Left ventricle myocardium inferior (tissue), 1 donor: ENCODE results near the gene PLEKHB1. TPM values are rescaled to one million over a fixed set of nuclear protein-coding genes. Genes with fewer than 3 reads are reported as not detected.

ENCODE experiments used
- DNase-seq: peaks from one replicate; pipeline ENCODE4 v3.0.0-alpha.2; 2020
- H3K27ac ChIP-seq: fragments of 200-600 bp; replicated peaks from 2 replicates; pipeline ENCODE4 v1.8.0; 2021
- H3K27me3 ChIP-seq: fragments of 200-600 bp; 2 replicates; pipeline ENCODE4 v1.8.0; 2021; ENCODE audit warnings: low read depth
- H3K36me3 ChIP-seq: fragments of 200-600 bp; 2 replicates; pipeline ENCODE4 v1.8.0; 2021
- H3K4me1 ChIP-seq: fragments of 200-600 bp; 2 replicates; pipeline ENCODE4 v1.8.0; 2021
- H3K4me3 ChIP-seq: fragments of 200-600 bp; 2 replicates; pipeline ENCODE4 v1.8.0; 2021; ENCODE audit warnings: mild to moderate bottlenecking, moderate library complexity
- H3K9me3 ChIP-seq: fragments of 200-600 bp; replicated peaks from 2 replicates; pipeline ENCODE4 v1.8.0; 2021
- CTCF ChIP-seq: fragments of 200-600 bp; IDR thresholded peaks from 2 replicates; pipeline ENCODE4 v1.8.0; 2021; ENCODE audit warnings: antibody characterized with exemption, mild to moderate bottlenecking, borderline replicate concordance
- intact Hi-C: fragments of 100-400 bp; cut with micrococcal nuclease; formaldehyde crosslinking; loops from one replicate; pipeline ENCODE4 v1.11.0; 2022
- total RNA-seq: library from RNA; stranded (reverse); fragmentation: NEBNext Ultra II Directional; extraction: Animal tissue kit (Norgen Biotek cat#: 25700); gene quantifications from one replicate; pipeline ENCODE4 v1.2.1, GENCODE V29; 2021
- donor health status: DM: no; HTN: yes; CAD: no; lungs with severe emphysema.

The PLEKHB1 gene
- total RNA-seq, 1 donor from 2014 or later = 22.4 TPM

- TF ChIP-seq CTCF = no peak
- no peak overlapping the region for H3K27ac ChIP-seq
- H3K27me3 ChIP-seq = no peaks in the 10 kb centered on the region
- DNase-seq = no peak
- H3K9me3 ChIP-seq = no peaks in the 10 kb centered on the region
- no peaks in the 10 kb centered on the region for H3K36me3 ChIP-seq
- no peak overlapping the region for H3K4me3 ChIP-seq
- no peaks in the 10 kb centered on the region for H3K4me1 ChIP-seq
- intact Hi-C loops = loop anchor here (10.0 kb wide), 1 partner anchor 208 kb away; no protein-coding TSS in a partner anchor
These were observed 33.7 kb upstream of the PLEKHB1 start for GRCh38 chr11:73612601-73613140.

GRCh38 chr11:73614591-73614990 lies 31.8 kb upstream of the PLEKHB1 start:
- no peak for TF ChIP-seq CTCF
- no peaks in the 10 kb centered on the region for H3K4me1 ChIP-seq
- H3K4me3 ChIP-seq = no peak overlapping the region
- DNase-seq = no peak
- no peak overlapping the region for H3K27ac ChIP-seq
- H3K9me3 ChIP-seq = no peaks in the 10 kb centered on the region
- no peaks in the 10 kb centered on the region for H3K36me3 ChIP-seq
- H3K27me3 ChIP-seq = no peaks in the 10 kb centered on the region
- intact Hi-C loops = loop anchor here (10.0 kb wide), 1 partner anchor 210 kb away; no protein-coding TSS in a partner anchor

DNA sequence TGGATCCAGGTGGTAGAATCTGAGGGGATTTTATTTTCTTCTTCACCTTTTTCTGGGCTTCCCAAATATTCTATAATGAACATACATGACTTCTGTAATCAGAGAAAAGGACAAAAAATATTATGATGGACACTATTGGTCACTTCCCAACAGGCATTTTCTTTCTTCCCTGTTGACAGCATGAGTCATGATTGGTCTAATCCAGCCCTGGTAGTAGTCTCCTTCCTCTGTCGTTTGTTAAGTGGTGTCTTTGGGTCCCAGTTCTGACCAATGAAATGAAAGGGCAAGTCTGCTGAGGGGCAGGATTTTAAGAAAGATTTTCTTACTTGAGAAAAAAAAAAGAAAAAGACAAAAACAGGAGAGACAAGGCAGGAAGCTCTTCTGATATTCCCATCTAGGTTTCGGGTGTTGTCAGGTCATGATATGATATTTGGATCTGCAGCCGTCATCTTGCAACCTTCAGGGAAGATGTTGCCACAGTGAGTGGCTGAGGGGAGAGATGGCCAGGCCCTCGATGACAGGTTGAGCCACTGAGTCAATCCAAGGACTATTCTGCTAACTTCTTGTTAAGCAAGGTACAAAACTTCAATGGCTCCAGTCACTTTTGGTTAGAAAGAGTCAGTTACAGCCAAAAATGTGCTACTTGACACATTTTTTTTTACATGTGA lies 23.3 kb upstream of the PLEKHB1 start:
- Histone ChIP-seq H3K27ac (peak overlapping the region; percentile 27), H3K27me3 (no peaks in the 10 kb centered on the region), H3K36me3 (no peaks in the 10 kb centered on the region), H3K4me3 (no peak overlapping the region), H3K4me1 (peaks cover 19% of the 10 kb centered on the region), H3K9me3 (no peaks in the 10 kb centered on the region)
- intact Hi-C loops = no loop called here
- no peak for DNase-seq
- no peak for TF ChIP-seq CTCF

DNA sequence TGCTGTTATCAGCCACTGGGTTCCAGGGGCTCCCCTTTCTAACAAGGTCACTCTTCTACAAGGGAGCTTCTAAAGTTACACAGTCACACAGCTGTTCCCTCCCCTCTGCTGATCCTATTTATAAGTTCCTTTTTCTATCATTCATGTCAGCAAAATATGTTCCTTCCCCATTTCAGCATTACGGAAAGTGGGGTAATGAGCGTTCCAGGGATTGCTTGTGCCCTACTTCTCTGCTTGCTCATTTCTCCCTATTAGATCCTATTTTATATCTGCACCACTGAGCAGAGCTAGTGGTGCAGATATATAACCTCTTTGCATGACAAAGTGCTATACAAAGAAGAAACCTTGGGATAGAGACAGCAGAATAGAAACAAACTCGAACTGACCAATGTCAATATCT lies 22.7 kb upstream of the PLEKHB1 start:
- DNase-seq = no peak
- H3K27me3 ChIP-seq = no peaks in the 10 kb centered on the region
- intact Hi-C loops = no loop called here
- no peaks in the 10 kb centered on the region for H3K36me3 ChIP-seq
- peaks cover 19% of the 10 kb centered on the region for H3K4me1 ChIP-seq
- no peaks in the 10 kb centered on the region for H3K9me3 ChIP-seq
- peak overlapping the region; percentile 27 for H3K27ac ChIP-seq
- TF ChIP-seq CTCF = no peak
- H3K4me3 ChIP-seq = no peak overlapping the region

GRCh38 chr11:73625696-73626318 lies 20.6 kb upstream of the PLEKHB1 start:
- H3K27me3 ChIP-seq = no peaks in the 10 kb centered on the region
- intact Hi-C loops = loop anchor here (5.0 kb wide), 1 partner anchor 36 kb away; no protein-coding TSS in a partner anchor

More at GRCh38 chr11:73625696-73626318, 20.6 kb upstream of the PLEKHB1 start:
- Histone ChIP-seq H3K9me3 (no peaks in the 10 kb centered on the region), H3K4me3 (peak overlapping the region; percentile 32), H3K27ac (no peak overlapping the region), H3K4me1 (peaks cover 19% of the 10 kb centered on the region), H3K36me3 (no peaks in the 10 kb centered on the region)
- peak; percentile 61 for DNase-seq
- TF ChIP-seq CTCF = peak; percentile 96
